PC-3 (cell line): ENCODE measurements around the gene SLC30A3.

Experiments
- CTCF ChIP-seq: fragments of 300-600 bp; sonication (generic); conservative IDR thresholded peaks from 2 replicates; pipeline ENCODE4 v1.5.1; 2017; ENCODE audit warnings: antibody characterized with exemption, low read depth, mild to moderate bottlenecking, low read length
- EZH2 ChIP-seq: fragments of 300-600 bp; sonication (generic); IDR thresholded peaks from one replicate; pipeline ENCODE4 v1.6.1; 2017; ENCODE audit warnings: antibody characterized with exemption, mild to moderate bottlenecking, low read length; ENCODE audit not compliant: unreplicated experiment

- no peak for TF ChIP-seq CTCF
- TF ChIP-seq EZH2, result no peak
Measured at GRCh38 chr2:27307287-27307544, 44.4 kb upstream of the SLC30A3 start.
